Sigmoid colon (tissue), 4 donors: ENCODE results near the gene CDK6.

Experiments used
- CTCF ChIP-seq, 4 experiments: fragments of 450-650 bp in 3 of 4; fragments of 200-600 bp in 1 of 4; IDR thresholded peaks; one replicate each; pipeline ENCODE4 v1.5.1; 2016 to 2019; ENCODE audit warnings: antibody characterized with exemption in 4 of 4, mild to moderate bottlenecking in 3 of 4, moderate library complexity in 2 of 4
- EP300 ChIP-seq, 4 donors: sonication (generic); formaldehyde crosslinking; IDR thresholded peaks; one replicate each; pipeline ENCODE4 v1.6.1; 2017; ENCODE audit warnings: antibody characterized with exemption in 4 of 4
- POLR2A ChIP-seq, 2 donors: fragments of 450-650 bp; IDR thresholded peaks; one replicate each; pipeline ENCODE4 v1.6.1; 2016; ENCODE audit warnings: antibody characterized with exemption in 2 of 2, mild to moderate bottlenecking in 2 of 2, moderate library complexity in 2 of 2

GRCh38 chr7:92848851-92849250 is 12.5 kb upstream of the CDK6 start:
- TF ChIP-seq POLR2A (IDR thresholded peaks at IDR 0.05) = no peak
- TF ChIP-seq CTCF (IDR thresholded peaks at IDR 0.05) = no peak
- no peak for TF ChIP-seq EP300 (IDR thresholded peaks at IDR 0.05)
